Lower lobe of right lung (tissue), 2 donors: ENCODE results near the gene VPREB1. TPM values are rescaled to one million over a fixed set of nuclear protein-coding genes. Genes with fewer than 3 reads are reported as not detected.

Source experiments
- ATAC-seq, 2 donors: fragments of 200-7000 bp; cut with Tn5 transposase; one replicate each; pipeline ENCODE4 v1.9.1; 2020 to 2022; ENCODE audit warnings: mild to moderate bottlenecking in 2 of 2, moderate library complexity in 2 of 2
- DNase-seq: peaks from one replicate; pipeline ENCODE4 v3.0.0-alpha.2; 2020
- H3K27ac ChIP-seq: fragments of 200-600 bp; one replicate; pipeline ENCODE4 v1.8.0; 2022
- H3K27me3 ChIP-seq: fragments of 200-600 bp; one replicate; pipeline ENCODE4 v1.8.0; 2022; ENCODE audit warnings: low read depth
- H3K36me3 ChIP-seq: fragments of 200-600 bp; one replicate; pipeline ENCODE4 v1.8.0; 2022; ENCODE audit warnings: mild to moderate bottlenecking
- H3K4me1 ChIP-seq: fragments of 200-600 bp; one replicate; pipeline ENCODE4 v1.8.0; 2022
- H3K4me3 ChIP-seq: fragments of 200-600 bp; one replicate; pipeline ENCODE4 v1.8.0; 2022; ENCODE audit warnings: mild to moderate bottlenecking
- H3K9me3 ChIP-seq: fragments of 200-600 bp; one replicate; pipeline ENCODE4 v1.8.0; 2022
- CTCF ChIP-seq: fragments of 200-600 bp; IDR thresholded peaks from one replicate; pipeline ENCODE4 v1.8.0; 2022; ENCODE audit warnings: antibody characterized with exemption, mild to moderate bottlenecking
- intact Hi-C: fragments of 100-400 bp; cut with DNase I; formaldehyde crosslinking; loops from one replicate; pipeline ENCODE4 v1.11.0; 2022
- total RNA-seq: library from RNA; stranded (reverse); fragmentation: NEBNext Ultra II Directional; extraction: Animal tissue kit (Norgen Biotek cat#: 25700); gene quantifications from one replicate; pipeline ENCODE4 v1.2.1, GENCODE V29; 2021
- donor health status: DM: no; HTN: yes; CAD: no; lungs with severe emphysema.

VPREB1 gene
- total RNA-seq, 1 donor from 2014 or later: not detected

GRCh38 chr22:22197993-22198402 is 46.6 kb upstream of the VPREB1 start:
- Histone ChIP-seq H3K36me3 (no peaks in the 10 kb centered on the region), H3K4me1 (no peaks in the 10 kb centered on the region), H3K9me3 (no peaks in the 10 kb centered on the region), H3K27ac (no peak overlapping the region), H3K27me3 (peaks cover 27% of the 10 kb centered on the region), H3K4me3 (no peak overlapping the region)
- no peak for TF ChIP-seq CTCF
- ATAC-seq: no peak
- intact Hi-C loops: no loop called here
- no peak for DNase-seq

DNA sequence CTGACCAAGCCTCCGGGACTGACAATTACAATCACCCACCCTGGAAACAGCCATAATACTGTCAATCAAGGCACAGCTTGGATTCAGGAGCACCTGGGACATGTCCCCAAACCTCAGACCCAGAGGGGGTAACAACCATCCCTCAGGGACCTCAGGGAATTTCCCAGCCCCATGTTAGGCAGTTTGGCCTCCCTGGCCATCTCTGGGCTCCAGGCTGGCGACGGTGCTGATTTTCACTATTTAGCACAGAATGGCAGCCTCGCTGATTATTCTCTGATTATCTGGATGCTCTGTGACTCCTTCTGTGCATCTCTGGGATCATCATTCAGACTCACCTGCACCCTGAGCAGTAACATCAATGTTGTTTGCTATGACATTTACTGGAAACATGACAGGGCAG is 45.8 kb upstream of the VPREB1 start:
- ATAC-seq (no peak), DNase-seq (no peak)
- H3K27me3 ChIP-seq: peaks cover 33% of the 10 kb centered on the region
- H3K27ac ChIP-seq: no peak overlapping the region
- no peaks in the 10 kb centered on the region for H3K36me3 ChIP-seq
- H3K4me1 ChIP-seq: no peaks in the 10 kb centered on the region
- H3K9me3 ChIP-seq: no peaks in the 10 kb centered on the region
- intact Hi-C loops: no loop called here
- TF ChIP-seq CTCF: no peak
- H3K4me3 ChIP-seq: no peak overlapping the region

DNA sequence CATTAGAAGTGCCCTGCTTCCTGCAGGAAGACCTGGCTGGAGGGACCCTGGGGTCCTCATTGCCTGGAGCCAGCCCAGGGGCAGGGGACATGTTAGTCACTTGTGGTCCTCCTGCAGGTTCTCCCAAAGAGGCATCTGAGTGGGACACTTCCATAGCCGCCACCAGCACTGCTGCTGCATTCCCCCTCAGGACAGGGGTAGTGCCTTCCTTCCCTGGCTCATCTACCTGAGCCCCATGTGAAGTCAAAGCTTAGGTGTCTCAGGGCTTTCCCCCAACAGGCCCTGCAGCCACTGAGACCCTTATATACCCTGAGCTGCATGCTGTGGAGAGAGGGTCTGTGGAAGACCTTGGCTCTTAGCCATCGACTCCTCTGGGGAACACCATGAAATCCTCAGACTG is 45.0 kb upstream of the VPREB1 start:
- no peak for TF ChIP-seq CTCF
- ATAC-seq: no peak
- no peak overlapping the region for H3K27ac ChIP-seq
- intact Hi-C loops: no loop called here
- H3K4me1 ChIP-seq: no peaks in the 10 kb centered on the region
- H3K4me3 ChIP-seq: no peak overlapping the region
- no peaks in the 10 kb centered on the region for H3K36me3 ChIP-seq
- H3K9me3 ChIP-seq: no peaks in the 10 kb centered on the region
- DNase-seq: no peak
- H3K27me3 ChIP-seq: peaks cover 33% of the 10 kb centered on the region

DNA sequence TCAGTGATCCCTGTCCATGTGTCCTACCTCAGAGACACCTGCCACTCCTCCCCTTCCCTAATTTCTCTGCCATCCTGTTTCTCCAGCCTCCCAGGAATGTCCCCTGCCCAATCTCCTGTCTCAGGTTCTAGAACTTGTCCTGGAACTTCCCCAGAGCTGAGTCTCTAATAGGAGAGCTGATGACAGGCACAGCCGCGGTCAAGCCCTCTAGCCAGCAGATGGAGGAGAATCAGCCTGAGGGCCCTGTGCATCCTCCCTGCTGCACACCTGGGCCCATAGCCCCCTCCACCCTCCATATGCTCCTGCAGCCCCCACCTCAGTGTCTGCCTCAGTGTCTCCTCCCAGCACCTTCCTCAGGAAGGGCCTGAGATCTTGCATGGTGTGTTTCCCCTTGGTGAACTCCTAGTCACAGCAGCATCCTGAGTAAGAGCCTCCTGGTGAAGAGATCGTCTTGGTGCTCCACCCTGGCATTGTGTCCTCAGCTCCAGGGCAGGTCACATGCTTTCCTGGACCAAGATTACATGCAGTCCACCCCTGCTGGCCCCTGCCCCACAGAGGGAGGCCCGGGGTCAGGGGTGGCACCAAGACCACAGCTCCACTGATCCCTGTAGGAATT is 43.9 kb upstream of the VPREB1 start:
- ATAC-seq: peak in 1 of 2 donors; percentile 21
- Histone ChIP-seq H3K27me3 (peaks cover 34% of the 10 kb centered on the region), H3K4me3 (no peak overlapping the region), H3K36me3 (no peaks in the 10 kb centered on the region), H3K4me1 (no peaks in the 10 kb centered on the region), H3K27ac (no peak overlapping the region), H3K9me3 (no peaks in the 10 kb centered on the region)
- intact Hi-C loops: no loop called here
- no peak for DNase-seq
- TF ChIP-seq CTCF: no peak

- ATAC-seq: peak; percentile 50 to 76
- intact Hi-C loops: no loop called here
- Histone ChIP-seq H3K4me3 (no peak overlapping the region), H3K4me1 (no peaks in the 10 kb centered on the region), H3K36me3 (no peaks in the 10 kb centered on the region), H3K27me3 (peaks cover 30% of the 10 kb centered on the region), H3K9me3 (no peaks in the 10 kb centered on the region), H3K27ac (no peak overlapping the region)
- TF ChIP-seq CTCF: peak; percentile 82
- DNase-seq: peak; percentile 69
These were observed 43.2 kb upstream of the VPREB1 start for GRCh38 chr22:22201185-22201929.
